A549 (cell line): ENCODE results near the gene ZNF664.

ENCODE experiments used
- ESRRA ChIP-seq: fragments of 150-350 bp; IDR thresholded peaks from 2 replicates; pipeline ENCODE4 v1.6.1; 2014; ENCODE audit warnings: mild to moderate bottlenecking, low read length, borderline replicate concordance
- MAFK ChIP-seq: fragments of 450-650 bp; IDR thresholded peaks from 2 replicates; pipeline ENCODE4 v1.6.1; 2014; ENCODE audit not compliant: partially characterized antibody
- MYC ChIP-seq: IDR thresholded peaks from 2 replicates; pipeline ENCODE4 v1.6.1; 2012; ENCODE audit warnings: mild to moderate bottlenecking, inconsistent platforms, low read length, improper control_type of control experiment, borderline replicate concordance
- NFE2L2 ChIP-seq: fragments of 150-350 bp; conservative IDR thresholded peaks from 2 replicates; pipeline ENCODE4 v1.6.1; 2014; ENCODE audit warnings: low read length
- POLR2A ChIP-seq: IDR thresholded peaks from 2 replicates; pipeline ENCODE4 v1.6.1; 2012; ENCODE audit warnings: mild to moderate bottlenecking, low read length
- RNF2 ChIP-seq: fragments of 200-600 bp; sonication (generic); IDR thresholded peaks from 2 replicates; pipeline ENCODE4 v1.6.1; 2016; ENCODE audit warnings: low read depth, mild to moderate bottlenecking, antibody characterized with exemption, moderate library complexity, borderline replicate concordance
- ZFP36 ChIP-seq: fragments of 450-650 bp; IDR thresholded peaks from 2 replicates; pipeline ENCODE4 v1.6.1; 2014; ENCODE audit warnings: borderline replicate concordance; ENCODE audit not compliant: partially characterized antibody
- TF ChIP-seq, protein P1 (sequence below): IDR thresholded peaks from 2 replicates; pipeline ENCODE4 v1.6.1; 2012
- TF ChIP-seq, protein P2 (sequence below): fragments of 200-600 bp; sonication (generic); IDR thresholded peaks from 2 replicates; pipeline ENCODE4 v1.6.1; 2016; ENCODE audit warnings: antibody characterized with exemption, mild to moderate bottlenecking, moderate library complexity
- TF ChIP-seq, protein P3 (sequence below): fragments of >200 bp; sonication (Bioruptor Twin); formaldehyde crosslinking; IDR thresholded peaks from 3 replicates; pipeline ENCODE4 v1.5.1; 2016

DNA sequence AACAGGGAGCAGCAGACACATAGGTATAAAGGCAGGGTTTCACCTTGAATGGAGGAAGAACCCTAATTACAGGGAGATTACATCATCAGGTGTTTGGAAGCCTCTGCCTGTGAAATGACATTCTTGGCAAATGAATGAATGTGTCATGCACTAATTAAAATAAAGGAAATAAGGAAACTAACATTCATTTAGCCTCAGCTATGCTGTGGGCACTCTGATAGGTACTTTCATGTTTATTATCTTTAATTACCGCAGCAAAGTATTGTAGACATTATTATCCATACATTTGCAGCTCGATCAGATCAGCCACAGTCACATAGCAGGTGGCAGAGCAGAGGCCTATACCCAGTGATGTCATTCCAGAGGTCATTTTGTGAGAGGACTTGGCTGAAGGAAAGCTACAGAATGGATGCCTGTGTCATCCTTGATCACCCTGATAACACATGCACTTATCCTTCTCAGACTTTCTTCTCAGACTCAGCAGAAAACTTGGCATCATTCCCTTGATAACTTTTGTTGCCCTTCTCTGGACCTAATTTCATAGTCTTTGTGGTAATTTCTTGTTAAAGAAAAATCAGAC, 18.4 kb downstream of the ZNF664 start:
- TF ChIP-seq, protein P1, sequence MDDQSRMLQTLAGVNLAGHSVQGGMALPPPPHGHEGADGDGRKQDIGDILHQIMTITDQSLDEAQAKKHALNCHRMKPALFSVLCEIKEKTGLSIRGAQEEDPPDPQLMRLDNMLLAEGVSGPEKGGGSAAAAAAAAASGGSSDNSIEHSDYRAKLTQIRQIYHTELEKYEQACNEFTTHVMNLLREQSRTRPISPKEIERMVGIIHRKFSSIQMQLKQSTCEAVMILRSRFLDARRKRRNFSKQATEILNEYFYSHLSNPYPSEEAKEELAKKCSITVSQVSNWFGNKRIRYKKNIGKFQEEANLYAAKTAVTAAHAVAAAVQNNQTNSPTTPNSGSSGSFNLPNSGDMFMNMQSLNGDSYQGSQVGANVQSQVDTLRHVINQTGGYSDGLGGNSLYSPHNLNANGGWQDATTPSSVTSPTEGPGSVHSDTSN = no peak
- no peak for TF ChIP-seq ESRRA
- TF ChIP-seq, protein P2, sequence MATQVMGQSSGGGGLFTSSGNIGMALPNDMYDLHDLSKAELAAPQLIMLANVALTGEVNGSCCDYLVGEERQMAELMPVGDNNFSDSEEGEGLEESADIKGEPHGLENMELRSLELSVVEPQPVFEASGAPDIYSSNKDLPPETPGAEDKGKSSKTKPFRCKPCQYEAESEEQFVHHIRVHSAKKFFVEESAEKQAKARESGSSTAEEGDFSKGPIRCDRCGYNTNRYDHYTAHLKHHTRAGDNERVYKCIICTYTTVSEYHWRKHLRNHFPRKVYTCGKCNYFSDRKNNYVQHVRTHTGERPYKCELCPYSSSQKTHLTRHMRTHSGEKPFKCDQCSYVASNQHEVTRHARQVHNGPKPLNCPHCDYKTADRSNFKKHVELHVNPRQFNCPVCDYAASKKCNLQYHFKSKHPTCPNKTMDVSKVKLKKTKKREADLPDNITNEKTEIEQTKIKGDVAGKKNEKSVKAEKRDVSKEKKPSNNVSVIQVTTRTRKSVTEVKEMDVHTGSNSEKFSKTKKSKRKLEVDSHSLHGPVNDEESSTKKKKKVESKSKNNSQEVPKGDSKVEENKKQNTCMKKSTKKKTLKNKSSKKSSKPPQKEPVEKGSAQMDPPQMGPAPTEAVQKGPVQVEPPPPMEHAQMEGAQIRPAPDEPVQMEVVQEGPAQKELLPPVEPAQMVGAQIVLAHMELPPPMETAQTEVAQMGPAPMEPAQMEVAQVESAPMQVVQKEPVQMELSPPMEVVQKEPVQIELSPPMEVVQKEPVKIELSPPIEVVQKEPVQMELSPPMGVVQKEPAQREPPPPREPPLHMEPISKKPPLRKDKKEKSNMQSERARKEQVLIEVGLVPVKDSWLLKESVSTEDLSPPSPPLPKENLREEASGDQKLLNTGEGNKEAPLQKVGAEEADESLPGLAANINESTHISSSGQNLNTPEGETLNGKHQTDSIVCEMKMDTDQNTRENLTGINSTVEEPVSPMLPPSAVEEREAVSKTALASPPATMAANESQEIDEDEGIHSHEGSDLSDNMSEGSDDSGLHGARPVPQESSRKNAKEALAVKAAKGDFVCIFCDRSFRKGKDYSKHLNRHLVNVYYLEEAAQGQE = no peak
- TF ChIP-seq POLR2A = no peak
- TF ChIP-seq RNF2 = no peak
- no peak for TF ChIP-seq MAFK
- no peak for TF ChIP-seq MYC
- TF ChIP-seq, protein P3, sequence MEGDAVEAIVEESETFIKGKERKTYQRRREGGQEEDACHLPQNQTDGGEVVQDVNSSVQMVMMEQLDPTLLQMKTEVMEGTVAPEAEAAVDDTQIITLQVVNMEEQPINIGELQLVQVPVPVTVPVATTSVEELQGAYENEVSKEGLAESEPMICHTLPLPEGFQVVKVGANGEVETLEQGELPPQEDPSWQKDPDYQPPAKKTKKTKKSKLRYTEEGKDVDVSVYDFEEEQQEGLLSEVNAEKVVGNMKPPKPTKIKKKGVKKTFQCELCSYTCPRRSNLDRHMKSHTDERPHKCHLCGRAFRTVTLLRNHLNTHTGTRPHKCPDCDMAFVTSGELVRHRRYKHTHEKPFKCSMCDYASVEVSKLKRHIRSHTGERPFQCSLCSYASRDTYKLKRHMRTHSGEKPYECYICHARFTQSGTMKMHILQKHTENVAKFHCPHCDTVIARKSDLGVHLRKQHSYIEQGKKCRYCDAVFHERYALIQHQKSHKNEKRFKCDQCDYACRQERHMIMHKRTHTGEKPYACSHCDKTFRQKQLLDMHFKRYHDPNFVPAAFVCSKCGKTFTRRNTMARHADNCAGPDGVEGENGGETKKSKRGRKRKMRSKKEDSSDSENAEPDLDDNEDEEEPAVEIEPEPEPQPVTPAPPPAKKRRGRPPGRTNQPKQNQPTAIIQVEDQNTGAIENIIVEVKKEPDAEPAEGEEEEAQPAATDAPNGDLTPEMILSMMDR = no peak
- TF ChIP-seq NFE2L2 = no peak
- no peak for TF ChIP-seq ZFP36
